K562 (cell line): ENCODE measurements around the gene ZC3H6. TPM values are rescaled to one million over a fixed set of nuclear protein-coding genes. Genes with fewer than 3 reads are reported as not detected.

Source experiments
- CEBPG ChIP-seq, 3 experiments: fragments of 200-800 bp in 1 of 3; sonication (Bioruptor generic) in 1 of 3; sonication (generic) in 1 of 3; formaldehyde crosslinking in 1 of 3; IDR thresholded peaks in 2 of 3; conservative IDR thresholded peaks in 1 of 3; 2 replicates each; pipeline versions ENCODE4 v1.6.1 to v1.8.0; 2016 to 2022; ENCODE audit warnings: missing compliant biosample characterization in 2 of 3, missing genetic modification characterization in 2 of 3, mild to moderate bottlenecking in 1 of 3, missing genetic modification reagents in 1 of 3
- FOSL1 ChIP-seq: fragments of 200-800 bp; sonication (Bioruptor generic); conservative IDR thresholded peaks from 2 replicates; pipeline ENCODE4 v1.6.1; 2016; ENCODE audit warnings: missing genetic modification characterization, missing compliant biosample characterization
- FOXM1 ChIP-seq, 2 experiments: fragments of 450-650 bp in 1 of 2; sonication (generic) in 1 of 2; formaldehyde crosslinking in 1 of 2; IDR thresholded peaks; 2 replicates each; pipeline versions ENCODE4 v1.6.1 to v1.9.0; 2017 to 2022; ENCODE audit warnings: low read depth in 2 of 2, mild to moderate bottlenecking in 2 of 2, missing genetic modification reagents in 1 of 2, moderate library complexity in 1 of 2
- GATAD2B ChIP-seq: fragments of 450-650 bp; IDR thresholded peaks from 2 replicates; pipeline ENCODE4 v1.6.1; 2017; ENCODE audit warnings: mild to moderate bottlenecking, borderline replicate concordance
- GTF2A2 ChIP-seq: IDR thresholded peaks from 2 replicates; pipeline ENCODE4 v1.6.1; 2016; ENCODE audit warnings: mild to moderate bottlenecking, missing genetic modification characterization, missing compliant biosample characterization
- KAT7 ChIP-seq: sonication (generic); formaldehyde crosslinking; IDR thresholded peaks from 2 replicates; pipeline ENCODE4 v1.8.0; 2022; ENCODE audit warnings: missing genetic modification reagents, mild to moderate bottlenecking, borderline replicate concordance
- KDM2B ChIP-seq: fragments of 250-450 bp; sonication (Bioruptor Pico); IDR thresholded peaks from 2 replicates; pipeline ENCODE4 v1.8.0; 2021; ENCODE audit warnings: mild to moderate bottlenecking, moderate library complexity
- MYC ChIP-seq, 2 experiments: fragments of 250-450 bp in 1 of 2; sonication (Bioruptor Pico) in 1 of 2; IDR thresholded peaks; 2 replicates each; pipeline versions ENCODE4 v1.5.1 to v1.6.1; 2012 to 2021; ENCODE audit warnings: low read depth in 2 of 2, borderline replicate concordance in 1 of 2, improper control_type of control experiment in 1 of 2, low read length in 1 of 2, mild to moderate bottlenecking in 1 of 2, moderate library complexity in 1 of 2
- PBX2 ChIP-seq, 2 experiments: IDR thresholded peaks in 1 of 2; conservative IDR thresholded peaks in 1 of 2; 2 replicates each; pipeline ENCODE4 v1.6.1; 2016; ENCODE audit warnings: low read depth in 2 of 2, mild to moderate bottlenecking in 1 of 2, missing compliant biosample characterization in 1 of 2, missing genetic modification characterization in 1 of 2, moderate library complexity in 1 of 2
- ZBTB34 ChIP-seq: fragments of 250-450 bp; sonication (Bioruptor Pico); IDR thresholded peaks from 2 replicates; pipeline ENCODE4 v1.8.0; 2021; ENCODE audit warnings: mild to moderate bottlenecking, moderate library complexity
- polyA plus RNA-seq, 8 experiments: library from polyadenylated mRNA; depleted of rRNA in 4 of 8; stranded (reverse) in 5 of 8; unstranded in 3 of 8; fragments of >200 nt; fragmentation: Nextera tagmentation in 2 of 8; fragmentation: Illumina TruSeq in 1 of 8; extraction: Ambion mirVana in 2 of 8; extraction: Trizol in 1 of 8; gene quantifications; 2 replicates each; pipeline versions ENCODE4 v1.2.1 to v1.2.3, GENCODE V29; 2011 to 2014; ENCODE audit warnings: inconsistent platforms in 1 of 8, missing spikeins in 1 of 8
- total RNA-seq, 7 experiments: library from RNA; depleted of rRNA in 6 of 7; stranded (reverse); fragments of >200 nt in 6 of 7; fragmentation: Illumina TruSeq in 2 of 7; extraction: Trizol in 2 of 7; gene quantifications; 2 replicates each; pipeline versions ENCODE4 v1.2.1 to v1.2.3, GENCODE V29; 2011 to 2021; ENCODE audit warnings: low replicate concordance in 1 of 7
- TF ChIP-seq, protein P1 (sequence below), 2 experiments: fragments of 150-350 bp in 1 of 2; IDR thresholded peaks; 2 replicates each; pipeline ENCODE4 v1.6.1; 2012 to 2016; ENCODE audit warnings: low read depth in 2 of 2, low read length in 2 of 2, mild to moderate bottlenecking in 1 of 2, moderate library complexity in 1 of 2
- TF ChIP-seq, protein P2 (sequence below): fragments of 250-450 bp; sonication (Bioruptor Pico); IDR thresholded peaks from 2 replicates; pipeline ENCODE4 v1.4.0; 2020; ENCODE audit warnings: mild to moderate bottlenecking, moderate library complexity

ZC3H6 gene
- total and polyA plus RNA-seq, 9 of the 15 experiments (the other 6 are each of a cell fraction or from before 2014, with no cell fraction given) = 0.45 to 1.9 (median 1.5) TPM

- TF ChIP-seq MYC (IDR thresholded peaks at IDR 0.05; ENCODE audit: low read depth, low read length) = 0 out of 2 replicates have a peak, but pooled peaks have one; percentile 28
- TF ChIP-seq MYC (CRISPR knock-in tag; IDR thresholded peaks at IDR 0.05; ENCODE audit: borderline replicate concordance, low read depth) = no peak
- TF ChIP-seq ZBTB34 = no peak
- TF ChIP-seq, protein P1, sequence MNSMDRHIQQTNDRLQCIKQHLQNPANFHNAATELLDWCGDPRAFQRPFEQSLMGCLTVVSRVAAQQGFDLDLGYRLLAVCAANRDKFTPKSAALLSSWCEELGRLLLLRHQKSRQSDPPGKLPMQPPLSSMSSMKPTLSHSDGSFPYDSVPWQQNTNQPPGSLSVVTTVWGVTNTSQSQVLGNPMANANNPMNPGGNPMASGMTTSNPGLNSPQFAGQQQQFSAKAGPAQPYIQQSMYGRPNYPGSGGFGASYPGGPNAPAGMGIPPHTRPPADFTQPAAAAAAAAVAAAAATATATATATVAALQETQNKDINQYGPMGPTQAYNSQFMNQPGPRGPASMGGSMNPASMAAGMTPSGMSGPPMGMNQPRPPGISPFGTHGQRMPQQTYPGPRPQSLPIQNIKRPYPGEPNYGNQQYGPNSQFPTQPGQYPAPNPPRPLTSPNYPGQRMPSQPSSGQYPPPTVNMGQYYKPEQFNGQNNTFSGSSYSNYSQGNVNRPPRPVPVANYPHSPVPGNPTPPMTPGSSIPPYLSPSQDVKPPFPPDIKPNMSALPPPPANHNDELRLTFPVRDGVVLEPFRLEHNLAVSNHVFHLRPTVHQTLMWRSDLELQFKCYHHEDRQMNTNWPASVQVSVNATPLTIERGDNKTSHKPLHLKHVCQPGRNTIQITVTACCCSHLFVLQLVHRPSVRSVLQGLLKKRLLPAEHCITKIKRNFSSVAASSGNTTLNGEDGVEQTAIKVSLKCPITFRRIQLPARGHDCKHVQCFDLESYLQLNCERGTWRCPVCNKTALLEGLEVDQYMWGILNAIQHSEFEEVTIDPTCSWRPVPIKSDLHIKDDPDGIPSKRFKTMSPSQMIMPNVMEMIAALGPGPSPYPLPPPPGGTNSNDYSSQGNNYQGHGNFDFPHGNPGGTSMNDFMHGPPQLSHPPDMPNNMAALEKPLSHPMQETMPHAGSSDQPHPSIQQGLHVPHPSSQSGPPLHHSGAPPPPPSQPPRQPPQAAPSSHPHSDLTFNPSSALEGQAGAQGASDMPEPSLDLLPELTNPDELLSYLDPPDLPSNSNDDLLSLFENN (IDR thresholded peaks at IDR 0.05; ENCODE audit: low read depth in 2 of 2, low read length in 2 of 2) = no peak
- TF ChIP-seq GATAD2B = no peak
- TF ChIP-seq, protein P2, sequence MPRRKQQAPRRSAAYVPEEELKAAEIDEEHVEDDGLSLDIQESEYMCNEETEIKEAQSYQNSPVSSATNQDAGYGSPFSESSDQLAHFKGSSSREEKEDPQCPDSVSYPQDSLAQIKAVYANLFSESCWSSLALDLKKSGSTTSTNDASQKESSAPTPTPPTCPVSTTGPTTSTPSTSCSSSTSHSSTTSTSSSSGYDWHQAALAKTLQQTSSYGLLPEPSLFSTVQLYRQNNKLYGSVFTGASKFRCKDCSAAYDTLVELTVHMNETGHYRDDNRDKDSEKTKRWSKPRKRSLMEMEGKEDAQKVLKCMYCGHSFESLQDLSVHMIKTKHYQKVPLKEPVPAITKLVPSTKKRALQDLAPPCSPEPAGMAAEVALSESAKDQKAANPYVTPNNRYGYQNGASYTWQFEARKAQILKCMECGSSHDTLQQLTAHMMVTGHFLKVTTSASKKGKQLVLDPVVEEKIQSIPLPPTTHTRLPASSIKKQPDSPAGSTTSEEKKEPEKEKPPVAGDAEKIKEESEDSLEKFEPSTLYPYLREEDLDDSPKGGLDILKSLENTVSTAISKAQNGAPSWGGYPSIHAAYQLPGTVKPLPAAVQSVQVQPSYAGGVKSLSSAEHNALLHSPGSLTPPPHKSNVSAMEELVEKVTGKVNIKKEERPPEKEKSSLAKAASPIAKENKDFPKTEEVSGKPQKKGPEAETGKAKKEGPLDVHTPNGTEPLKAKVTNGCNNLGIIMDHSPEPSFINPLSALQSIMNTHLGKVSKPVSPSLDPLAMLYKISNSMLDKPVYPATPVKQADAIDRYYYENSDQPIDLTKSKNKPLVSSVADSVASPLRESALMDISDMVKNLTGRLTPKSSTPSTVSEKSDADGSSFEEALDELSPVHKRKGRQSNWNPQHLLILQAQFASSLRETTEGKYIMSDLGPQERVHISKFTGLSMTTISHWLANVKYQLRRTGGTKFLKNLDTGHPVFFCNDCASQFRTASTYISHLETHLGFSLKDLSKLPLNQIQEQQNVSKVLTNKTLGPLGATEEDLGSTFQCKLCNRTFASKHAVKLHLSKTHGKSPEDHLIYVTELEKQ (CRISPR knock-in tag) = no peak
- no peak for TF ChIP-seq GTF2A2 (tag)
- no peak for TF ChIP-seq KAT7 (CRISPR knock-in tag)
- no peak for TF ChIP-seq FOSL1 (tag)
- TF ChIP-seq FOXM1 (IDR thresholded peaks at IDR 0.05; ENCODE audit: low read depth) = no peak
- no peak for TF ChIP-seq FOXM1 (CRISPR knock-in tag; IDR thresholded peaks at IDR 0.05; ENCODE audit: low read depth)
- peak; percentile 63; the same call in 1 of the 2 replicates for TF ChIP-seq CEBPG (CRISPR knock-in tag; IDR thresholded peaks at IDR 0.05)
- TF ChIP-seq CEBPG (tag; conservative IDR thresholded peaks at IDR 0.05 in 1 of 2, IDR thresholded peaks at IDR 0.05 in 1 of 2) = peak in 1 of 2 experiments; percentile 79; a peak in 2 of 4 replicates
- no peak for TF ChIP-seq KDM2B (CRISPR knock-in tag)
- TF ChIP-seq PBX2 (CRISPR knock-in tag; IDR thresholded peaks at IDR 0.05; ENCODE audit: low read depth) = no peak
- TF ChIP-seq PBX2 (tag; conservative IDR thresholded peaks at IDR 0.05; ENCODE audit: low read depth) = no peak
Measured at GRCh38 chr2:112259509-112260294, 15.7 kb upstream of the ZC3H6 start (continued).
